DMS153 (cell line): ENCODE results near the gene FTSJ1.

Experiments used
- DNase-seq: peaks from one replicate; lab custom pipeline; 2025; lab: John Stamatoyannopoulos, UW

The FTSJ1 gene

GRCh38 chrX:48470833-48471118 is 5.2 kb upstream of the FTSJ1 start:
- DNase-seq: no peak

- DNase-seq: no peak
These were observed 4.5 kb upstream of the FTSJ1 start for GRCh38 chrX:48471504-48471903.

- DNase-seq: no peak
These were observed 3.8 kb upstream of the FTSJ1 start for GRCh38 chrX:48472225-48472624.

DNA sequence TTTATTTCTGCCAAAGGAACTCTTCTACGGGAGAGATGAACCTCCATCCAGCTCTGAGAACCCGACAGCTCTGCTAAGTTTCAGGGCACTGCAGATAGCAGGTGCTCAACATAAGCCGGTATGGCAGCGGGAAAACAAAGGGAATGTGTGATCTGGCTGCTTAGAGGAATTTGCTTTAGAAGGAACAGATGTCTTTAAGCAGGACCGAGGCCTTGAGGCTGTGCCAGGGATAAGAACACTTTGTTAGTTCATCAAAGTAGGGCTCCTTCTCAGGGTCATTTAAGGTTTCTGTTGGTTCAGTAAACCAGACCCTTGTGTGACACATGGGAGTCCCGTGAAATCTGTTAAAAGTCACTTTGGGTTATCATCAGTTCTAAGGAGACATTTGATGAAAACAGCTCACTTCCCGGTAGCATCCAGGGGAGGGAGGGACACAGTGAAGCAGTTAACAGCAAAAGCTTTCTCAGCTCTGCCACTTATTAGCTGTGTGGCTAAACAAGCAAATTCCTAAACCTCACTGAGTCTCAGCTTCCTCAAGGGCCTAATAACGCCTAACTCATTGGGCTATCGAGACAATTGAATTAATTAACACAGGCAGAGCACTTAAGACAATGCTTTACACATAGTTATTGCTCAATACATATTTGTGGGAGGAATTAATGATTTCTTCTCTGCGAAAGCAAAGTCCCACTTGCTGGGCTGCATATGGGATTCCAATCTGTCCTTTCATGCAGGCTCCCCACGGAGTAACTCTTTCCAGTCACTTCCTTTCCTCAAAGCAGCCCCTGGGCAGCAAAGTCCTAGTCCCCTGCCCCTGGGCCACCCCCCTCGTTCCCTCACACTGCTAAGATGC is 2.9 kb upstream of the FTSJ1 start:
- DNase-seq: no peak

DNA sequence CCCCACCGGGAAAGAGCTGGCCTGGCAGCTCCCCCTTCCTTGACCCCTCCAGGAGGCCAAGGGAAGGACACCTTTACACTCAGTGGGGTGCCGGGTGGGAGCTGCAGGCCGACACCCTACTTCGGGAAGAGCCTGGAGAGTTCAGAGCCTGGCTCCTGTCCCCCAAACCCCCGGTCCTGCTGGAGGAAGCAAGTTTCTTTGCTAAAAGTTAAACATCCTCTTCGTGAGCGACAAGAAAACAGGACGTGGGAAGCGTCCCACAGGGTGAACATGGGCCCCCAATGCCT is 2.4 kb upstream of the FTSJ1 start:
- no peak for DNase-seq

DNA sequence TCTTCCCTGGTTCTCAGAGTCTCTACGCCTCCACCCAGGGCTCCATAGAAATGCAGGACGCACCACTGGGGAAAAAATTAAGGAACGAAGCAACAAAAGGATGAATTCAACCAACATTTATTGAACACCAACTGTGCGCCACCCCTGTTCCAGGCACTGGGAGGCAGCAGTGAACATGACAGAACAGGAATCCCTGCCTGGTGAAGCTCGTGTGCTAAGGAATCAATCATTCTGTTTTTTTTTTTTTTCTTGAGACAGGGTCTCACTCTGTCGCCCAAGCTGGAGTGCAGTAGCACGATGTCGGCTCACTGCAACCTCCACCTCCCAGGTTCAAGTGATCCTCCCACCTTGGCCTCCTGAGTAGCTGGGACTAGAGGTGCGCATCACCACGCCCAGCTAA is 1.9 kb upstream of the FTSJ1 start:
- no peak for DNase-seq

DNA sequence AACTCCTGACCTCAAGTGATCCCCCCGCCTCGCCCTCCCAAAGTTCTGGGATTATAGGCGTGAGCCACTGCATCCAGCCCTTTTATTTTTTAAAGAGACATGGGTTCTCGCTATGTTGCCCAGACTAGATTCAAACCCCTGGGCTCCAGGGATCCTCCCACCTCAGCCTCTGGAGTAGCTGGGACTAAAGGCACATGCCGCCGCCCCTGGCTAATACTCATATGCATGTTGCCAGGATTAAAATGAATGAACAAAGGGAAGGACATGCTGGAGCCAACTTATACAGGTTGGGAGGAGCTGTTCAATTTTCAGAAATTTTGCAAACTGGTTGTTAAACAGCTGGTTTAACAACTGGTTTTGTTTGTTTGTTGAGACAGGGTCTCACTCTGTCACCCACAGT is 1.4 kb upstream of the FTSJ1 start:
- DNase-seq: no peak

- DNase-seq: no peak
These were observed 703 bp upstream of the FTSJ1 start for GRCh38 chrX:48475296-48475695.

GRCh38 chrX:48476919-48477318 is 920 bp downstream of the FTSJ1 start:
- DNase-seq: no peak

DNA sequence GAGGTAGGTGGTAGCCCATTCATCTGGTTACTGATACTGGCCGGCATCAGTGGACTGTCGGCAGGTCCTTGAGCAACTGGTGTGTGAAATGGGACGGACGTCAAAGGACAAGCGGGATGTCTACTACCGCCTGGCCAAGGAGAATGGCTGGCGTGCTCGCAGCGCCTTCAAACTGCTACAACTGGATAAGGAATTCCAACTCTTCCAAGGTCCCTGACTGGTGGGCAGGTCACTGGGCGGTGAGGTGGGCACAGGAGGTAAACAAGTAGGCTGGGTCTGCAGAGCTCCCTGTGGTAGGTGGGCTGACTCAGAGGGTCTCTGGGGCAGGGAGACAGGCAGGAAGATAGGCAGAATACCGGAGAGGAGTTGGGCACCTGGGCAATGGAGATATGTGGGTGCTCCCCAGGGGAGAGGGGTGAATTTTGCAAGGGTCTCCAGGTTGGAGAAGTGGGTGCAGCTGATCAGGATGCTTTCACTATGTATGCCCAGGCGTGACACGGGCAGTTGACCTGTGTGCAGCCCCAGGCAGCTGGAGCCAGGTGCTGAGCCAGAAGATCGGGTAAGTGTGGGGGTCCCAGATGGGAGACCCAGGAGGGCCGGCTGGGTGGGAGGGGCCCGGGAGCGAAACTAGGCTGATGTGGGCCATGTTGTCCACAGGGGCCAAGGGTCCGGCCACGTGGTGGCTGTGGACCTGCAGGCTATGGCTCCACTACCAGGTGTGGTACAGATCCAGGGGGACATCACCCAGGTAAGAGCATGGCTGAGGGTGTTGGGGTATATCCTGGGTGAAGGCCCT is 2.2 kb downstream of the FTSJ1 start:
- DNase-seq: no peak

GRCh38 chrX:48478806-48479205 is 2.8 kb downstream of the FTSJ1 start:
- DNase-seq: no peak

DNA sequence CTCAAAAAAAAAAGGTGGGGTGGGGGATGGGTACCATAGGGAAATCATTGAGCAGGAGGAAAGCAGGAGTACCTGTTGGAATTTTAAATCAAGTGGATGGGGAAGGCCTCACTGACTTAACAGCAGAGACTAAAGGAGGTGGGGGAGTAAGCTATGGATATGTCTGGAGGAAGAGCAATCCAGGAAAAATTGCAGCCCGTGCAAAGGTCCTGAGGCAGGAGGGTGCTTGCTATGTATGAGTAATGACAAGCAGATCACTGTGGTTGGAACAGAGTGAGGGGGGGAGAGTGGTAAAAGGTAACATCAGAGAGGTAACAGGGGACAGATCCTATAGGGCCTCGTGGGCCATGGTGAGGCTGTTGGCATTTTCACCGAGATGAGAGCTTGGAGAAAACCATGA is 4.1 kb downstream of the FTSJ1 start:
- DNase-seq: no peak

- no peak for DNase-seq
These were observed 4.6 kb downstream of the FTSJ1 start for GRCh38 chrX:48480583-48480982.

GRCh38 chrX:48482526-48482925 is 6.5 kb downstream of the FTSJ1 start:
- no peak for DNase-seq

DNA sequence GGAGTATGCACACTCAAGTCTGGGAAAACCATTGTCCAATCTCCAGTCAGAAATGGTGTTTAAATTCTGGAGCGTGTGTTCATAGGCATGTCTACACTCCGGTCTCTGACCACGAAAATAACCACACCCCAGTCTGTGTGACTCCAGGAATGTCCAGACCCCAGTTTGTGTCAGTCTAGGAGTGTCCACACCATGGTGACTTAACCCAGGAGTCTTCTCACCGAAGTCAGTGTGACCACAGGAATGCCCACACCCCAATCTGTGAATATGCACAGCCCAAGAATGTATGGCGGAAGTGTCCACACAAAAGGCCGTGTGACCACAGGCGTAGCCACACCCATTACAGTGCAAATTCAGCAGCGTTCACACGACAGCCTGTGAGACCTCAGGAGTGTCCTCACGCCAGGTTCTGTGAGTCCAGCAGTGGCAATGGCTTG is 11.4 kb downstream of the FTSJ1 start:
- no peak for DNase-seq

DNA sequence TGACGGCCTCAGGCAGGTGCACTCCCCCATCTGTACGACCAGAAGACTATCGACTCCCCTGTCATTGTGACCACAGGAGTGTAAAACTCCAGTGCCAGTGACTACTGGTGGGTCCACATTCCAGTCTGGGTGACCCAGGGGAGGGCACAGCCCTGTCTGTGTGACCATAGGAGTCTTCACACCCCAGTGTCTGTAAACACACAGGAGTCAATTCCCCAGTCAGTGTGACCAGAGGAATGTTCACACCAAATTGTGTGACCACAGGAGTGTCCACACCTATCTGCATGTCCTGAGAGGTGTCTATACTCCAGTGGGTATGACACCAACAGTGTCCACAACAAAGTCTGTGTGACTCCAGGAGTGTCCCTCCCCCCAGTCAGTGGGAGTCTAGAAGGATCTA is 12.0 kb downstream of the FTSJ1 start:
- no peak for DNase-seq

- no peak for DNase-seq
These were observed 13.3 kb downstream of the FTSJ1 start for GRCh38 chrX:48489296-48489695.

GRCh38 chrX:48489892-48490291 is 13.9 kb downstream of the FTSJ1 start:
- no peak for DNase-seq

DNA sequence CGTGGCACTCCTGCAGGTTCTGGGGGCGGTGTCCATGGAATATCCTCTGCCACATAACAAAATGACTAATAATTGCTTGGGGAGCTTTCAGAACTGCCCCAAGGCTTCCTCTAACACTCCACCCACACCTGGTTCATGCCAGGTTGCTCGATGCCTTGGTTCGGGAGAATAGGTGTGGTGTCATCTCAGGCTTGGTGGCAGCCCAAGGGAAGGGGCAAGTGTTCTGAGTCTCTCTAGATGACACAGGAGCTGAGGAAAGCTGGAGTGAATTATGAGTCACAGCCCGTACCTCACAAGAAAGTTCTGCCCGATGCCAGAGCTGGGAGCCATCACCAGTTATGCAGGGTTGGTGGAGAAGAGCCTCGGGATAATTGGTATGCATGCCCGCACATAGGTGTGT is 14.7 kb downstream of the FTSJ1 start:
- no peak for DNase-seq

GRCh38 chrX:48491809-48492208 is 15.8 kb downstream of the FTSJ1 start:
- no peak for DNase-seq

- no peak for DNase-seq
These were observed 16.4 kb downstream of the FTSJ1 start for GRCh38 chrX:48492293-48492910.

- no peak for DNase-seq
These were observed 17.9 kb downstream of the FTSJ1 start for GRCh38 chrX:48493890-48494364.

DNA sequence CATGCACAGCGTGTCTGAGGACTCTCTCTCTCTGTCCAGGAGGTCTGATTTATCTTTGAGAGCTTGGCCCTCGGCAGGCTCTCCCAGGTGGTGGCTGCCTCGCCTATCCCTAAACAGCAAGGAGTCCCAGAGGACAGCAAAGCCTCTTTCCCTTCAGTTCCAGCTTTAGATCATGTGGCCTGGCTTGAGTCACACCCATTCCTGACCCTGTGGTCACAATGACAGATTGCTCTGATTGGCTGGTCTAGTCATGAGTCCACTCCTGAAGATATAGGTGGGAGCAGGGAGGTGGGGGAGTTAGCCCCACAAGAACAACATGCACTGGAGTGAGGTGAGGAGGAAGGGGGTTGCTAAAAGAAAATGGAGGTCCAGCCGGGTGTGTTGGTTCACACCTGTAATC is 20.7 kb downstream of the FTSJ1 start:
- DNase-seq: no peak
